ENCODE data around the gene ZPLD1. TPM values are rescaled to one million over a fixed set of nuclear protein-coding genes. Genes with fewer than 3 reads are reported as not detected.

ZPLD1 gene
- total RNA-seq, 2 experiments from 2014 or later = not detected

GRCh38 chr3:102391491-102391890, 43.3 kb upstream of the ZPLD1 start:
- H3K9me2 ChIP-seq (ENCODE audit: insufficient read depth, low read length) = no peaks in the 10 kb centered on the region
- no peaks in the 10 kb centered on the region for H3K79me2 ChIP-seq (ENCODE audit: insufficient read depth, low read depth, low read length)
- H4K20me1 ChIP-seq (ENCODE audit: insufficient read depth, low read length) = no peaks in the 10 kb centered on the region
- CTCF ChIA-PET (ENCODE audit: unreplicated experiment) = no interaction called here
- no peaks in the 10 kb centered on the region for H3K36me3 ChIP-seq (ENCODE audit: insufficient read depth, low read length)
- H3K4me1 ChIP-seq (ENCODE audit: insufficient read depth, low read length, poor library complexity, severe bottlenecking) = no peaks in the 10 kb centered on the region
- no peak overlapping the region for H3K27ac ChIP-seq (ENCODE audit: low read depth, low read length, poor library complexity, severe bottlenecking)
- H3K4me3 ChIP-seq (ENCODE audit: low read depth, low read length, poor library complexity, severe bottlenecking) = no peak overlapping the region
- no peak overlapping the region for H3K4me2 ChIP-seq (ENCODE audit: low read length)
- H2AFZ ChIP-seq (ENCODE audit: low read length) = no peak overlapping the region
- no peak for DNase-seq (ENCODE audit: low spot score)
- TF ChIP-seq CTCF (conservative IDR thresholded peaks at IDR 0.05; ENCODE audit: low read length) (no peak), EZH2phosphoT487 (IDR thresholded peaks at IDR 0.05; ENCODE audit: borderline replicate concordance, low read depth, low read length) (no peak)
- no TSS peak for BruUV-seq (replicated peaks)
- POLR2A ChIA-PET = no interaction called here
- intact Hi-C loops (cut with micrococcal nuclease; ENCODE audit: unreplicated experiment) = no loop called here
- no peaks in the 10 kb centered on the region for H3K9me3 ChIP-seq (ENCODE audit: low read length)

GRCh38 chr3:102394517-102394916, 40.3 kb upstream of the ZPLD1 start:
- Histone ChIP-seq H3K9me3 (ENCODE audit: low read length) (no peaks in the 10 kb centered on the region), H3K79me2 (ENCODE audit: insufficient read depth, low read depth, low read length) (no peaks in the 10 kb centered on the region), H4K20me1 (ENCODE audit: insufficient read depth, low read length) (no peaks in the 10 kb centered on the region), H3K4me1 (ENCODE audit: insufficient read depth, low read length, poor library complexity, severe bottlenecking) (no peaks in the 10 kb centered on the region), H2AFZ (ENCODE audit: low read length) (no peak overlapping the region), H3K4me3 (ENCODE audit: low read depth, low read length, poor library complexity, severe bottlenecking) (no peak overlapping the region), H3K4me2 (ENCODE audit: low read length) (no peak overlapping the region), H3K36me3 (ENCODE audit: insufficient read depth, low read length) (no peaks in the 10 kb centered on the region), H3K27ac (ENCODE audit: low read depth, low read length, poor library complexity, severe bottlenecking) (no peak overlapping the region), H3K9me2 (ENCODE audit: insufficient read depth, low read length) (no peaks in the 10 kb centered on the region)
- POLR2A ChIA-PET = no interaction called here
- BruUV-seq (replicated peaks) = no TSS peak
- CTCF ChIA-PET (ENCODE audit: unreplicated experiment) = no interaction called here
- intact Hi-C loops (cut with micrococcal nuclease; ENCODE audit: unreplicated experiment) = no loop called here
- no peak for TF ChIP-seq CTCF (conservative IDR thresholded peaks at IDR 0.05; ENCODE audit: low read length)
- TF ChIP-seq EZH2phosphoT487 (IDR thresholded peaks at IDR 0.05; ENCODE audit: borderline replicate concordance, low read depth, low read length) = no peak
- no peak for DNase-seq (ENCODE audit: low spot score)

- intact Hi-C loops (cut with micrococcal nuclease; ENCODE audit: unreplicated experiment) = no loop called here
- no peaks in the 10 kb centered on the region for H4K20me1 ChIP-seq (ENCODE audit: insufficient read depth, low read length)
- no peaks in the 10 kb centered on the region for H3K4me1 ChIP-seq (ENCODE audit: insufficient read depth, low read length, poor library complexity, severe bottlenecking)
- ChIA-PET CTCF (ENCODE audit: unreplicated experiment) (no interaction called here), POLR2A (no interaction called here)
- H3K9me3 ChIP-seq (ENCODE audit: low read length) = no peaks in the 10 kb centered on the region
- no peaks in the 10 kb centered on the region for H3K36me3 ChIP-seq (ENCODE audit: insufficient read depth, low read length)
- H3K27ac ChIP-seq (ENCODE audit: low read depth, low read length, poor library complexity, severe bottlenecking) = no peak overlapping the region
- no peak for DNase-seq (ENCODE audit: low spot score)
- no peaks in the 10 kb centered on the region for H3K9me2 ChIP-seq (ENCODE audit: insufficient read depth, low read length)
- no peak overlapping the region for H2AFZ ChIP-seq (ENCODE audit: low read length)
- TF ChIP-seq EZH2phosphoT487 (IDR thresholded peaks at IDR 0.05; ENCODE audit: borderline replicate concordance, low read depth, low read length) = no peak
- TF ChIP-seq CTCF (conservative IDR thresholded peaks at IDR 0.05; ENCODE audit: low read length) = no peak
- no peak overlapping the region for H3K4me2 ChIP-seq (ENCODE audit: low read length)
- H3K79me2 ChIP-seq (ENCODE audit: insufficient read depth, low read depth, low read length) = no peaks in the 10 kb centered on the region
- H3K4me3 ChIP-seq (ENCODE audit: low read depth, low read length, poor library complexity, severe bottlenecking) = no peak overlapping the region
- BruUV-seq (replicated peaks) = no TSS peak
Measured at GRCh38 chr3:102398176-102398575, 36.6 kb upstream of the ZPLD1 start.

All from OCI-LY7 (cell line).